A673 (cell line): ENCODE measurements around the gene GALNT18. TPM values are rescaled to one million over a fixed set of nuclear protein-coding genes. Genes with fewer than 3 reads are reported as not detected.

ENCODE experiments used
- BruUV-seq: library from RNA; stranded (reverse); fragments of 400-500 nt; replicated peaks from 2 replicates; lab custom pipeline; 2021; lab: Mats Ljungman, UMichigan
- CTCF ChIA-PET: fragments of 300-600 bp; sonication (Branson Sonifier 250); formaldehyde crosslinking; loops from one replicate; lab custom pipeline; 2022; ENCODE audit warnings: antibody characterized with exemption; lab: Charles Lee
- POLR2A ChIA-PET: fragments of 300-600 bp; sonication (Branson Sonifier 250); formaldehyde crosslinking; loops from one replicate; lab custom pipeline; 2022; ENCODE audit warnings: antibody characterized with exemption; ENCODE audit not compliant: low non-redundant PET; lab: Charles Lee
- DNase-seq: peaks from one replicate; pipeline ENCODE4 v3.0.0-alpha.2; 2015; ENCODE audit warnings: low spot score
- H3K27ac ChIP-seq: fragments of 200-600 bp; sonication (generic); 2 replicates; pipeline ENCODE4 v1.5.1; 2016; ENCODE audit warnings: mixed run types, low read depth, mild to moderate bottlenecking, mixed read lengths, antibody characterized with exemption, low read length; ENCODE audit not compliant: poor library complexity, severe bottlenecking
- H3K27me3 ChIP-seq: fragments of 200-600 bp; sonication (generic); replicated peaks from 2 replicates; pipeline ENCODE4 v1.6.1; 2017; ENCODE audit warnings: mixed run types, low read depth, mild to moderate bottlenecking, mixed read lengths, antibody characterized with exemption, low read length; ENCODE audit not compliant: insufficient read depth, poor library complexity
- H3K36me3 ChIP-seq: fragments of 200-600 bp; sonication (generic); 2 replicates; pipeline ENCODE4 v1.6.1; 2016; ENCODE audit warnings: mixed run types, mild to moderate bottlenecking, mixed read lengths, antibody characterized with exemption, low read length; ENCODE audit not compliant: insufficient read depth, poor library complexity, severe bottlenecking
- H3K4me1 ChIP-seq: fragments of 200-600 bp; sonication (generic); 2 replicates; pipeline ENCODE4 v1.6.1; 2017; ENCODE audit warnings: mixed run types, mild to moderate bottlenecking, mixed read lengths, antibody characterized with exemption, low read length; ENCODE audit not compliant: insufficient read depth, poor library complexity, severe bottlenecking
- H3K4me3 ChIP-seq: fragments of 200-600 bp; sonication (generic); 2 replicates; pipeline ENCODE4 v1.5.1; 2016; ENCODE audit warnings: low read depth, mixed run types, mild to moderate bottlenecking, mixed read lengths, low read length; ENCODE audit not compliant: poor library complexity, severe bottlenecking
- H3K9me3 ChIP-seq: fragments of 200-600 bp; sonication (generic); 2 replicates; pipeline ENCODE4 v1.6.1; 2016; ENCODE audit warnings: mixed run types, low read depth, mild to moderate bottlenecking, mixed read lengths, antibody characterized with exemption, low read length; ENCODE audit not compliant: poor library complexity, severe bottlenecking
- EZH2 ChIP-seq: fragments of 200-600 bp; sonication (generic); IDR thresholded peaks from 2 replicates; pipeline ENCODE4 v1.6.1; 2017; ENCODE audit warnings: borderline replicate concordance, low read depth, mild to moderate bottlenecking, mixed read lengths, antibody characterized with exemption, low read length; ENCODE audit not compliant: poor library complexity, severe bottlenecking
- intact Hi-C: fragments of 100-400 bp; cut with micrococcal nuclease; formaldehyde crosslinking; loops from one replicate; pipeline ENCODE4 v1.10.0; 2022; ENCODE audit not compliant: unreplicated experiment
- total RNA-seq: library from RNA; stranded (reverse); gene quantifications from 2 replicates; pipeline ENCODE4 v1.2.3, GENCODE V29; 2021
- TF ChIP-seq, protein P1 (sequence below): fragments of 300-800, 200-600 bp; sonication (generic); conservative IDR thresholded peaks from 2 replicates; pipeline ENCODE4 v1.5.1; 2017; ENCODE audit warnings: low read depth, mild to moderate bottlenecking, antibody characterized with exemption, low read length, moderate library complexity, mixed read lengths

The GALNT18 gene
- total RNA-seq, 1 experiment from 2014 or later, result 0.37 TPM

DNA sequence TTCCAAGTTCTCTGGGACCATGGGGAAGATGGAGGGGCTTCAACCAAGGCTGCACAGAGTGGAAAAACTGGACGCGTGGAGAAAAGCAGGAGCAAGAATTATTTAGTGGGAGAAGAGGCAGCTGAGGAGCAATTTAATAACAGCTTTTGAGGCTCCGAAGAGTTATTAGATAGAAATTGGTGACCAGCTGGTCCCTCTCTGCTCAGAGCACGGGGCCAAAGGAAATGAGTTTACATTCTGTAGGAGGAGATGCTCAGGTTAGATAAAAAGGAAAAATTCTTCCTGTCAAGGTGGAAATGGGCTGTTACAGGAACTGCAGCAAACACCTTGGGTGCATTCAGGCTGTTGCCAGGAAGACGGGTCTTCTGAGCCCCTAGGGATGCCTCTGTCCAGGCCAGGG lies 47.0 kb upstream of the GALNT18 start:
- no peak overlapping the region for H3K27ac ChIP-seq
- no peaks in the 10 kb centered on the region for H3K4me1 ChIP-seq
- ChIA-PET CTCF (no interaction called here), POLR2A (no interaction called here)
- TF ChIP-seq, protein P1, sequence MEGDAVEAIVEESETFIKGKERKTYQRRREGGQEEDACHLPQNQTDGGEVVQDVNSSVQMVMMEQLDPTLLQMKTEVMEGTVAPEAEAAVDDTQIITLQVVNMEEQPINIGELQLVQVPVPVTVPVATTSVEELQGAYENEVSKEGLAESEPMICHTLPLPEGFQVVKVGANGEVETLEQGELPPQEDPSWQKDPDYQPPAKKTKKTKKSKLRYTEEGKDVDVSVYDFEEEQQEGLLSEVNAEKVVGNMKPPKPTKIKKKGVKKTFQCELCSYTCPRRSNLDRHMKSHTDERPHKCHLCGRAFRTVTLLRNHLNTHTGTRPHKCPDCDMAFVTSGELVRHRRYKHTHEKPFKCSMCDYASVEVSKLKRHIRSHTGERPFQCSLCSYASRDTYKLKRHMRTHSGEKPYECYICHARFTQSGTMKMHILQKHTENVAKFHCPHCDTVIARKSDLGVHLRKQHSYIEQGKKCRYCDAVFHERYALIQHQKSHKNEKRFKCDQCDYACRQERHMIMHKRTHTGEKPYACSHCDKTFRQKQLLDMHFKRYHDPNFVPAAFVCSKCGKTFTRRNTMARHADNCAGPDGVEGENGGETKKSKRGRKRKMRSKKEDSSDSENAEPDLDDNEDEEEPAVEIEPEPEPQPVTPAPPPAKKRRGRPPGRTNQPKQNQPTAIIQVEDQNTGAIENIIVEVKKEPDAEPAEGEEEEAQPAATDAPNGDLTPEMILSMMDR, result no peak
- TF ChIP-seq EZH2, result no peak
- peaks cover 12% of the 10 kb centered on the region for H3K27me3 ChIP-seq
- no peak overlapping the region for H3K4me3 ChIP-seq
- intact Hi-C loops, result no loop called here
- BruUV-seq, result no TSS peak
- no peaks in the 10 kb centered on the region for H3K36me3 ChIP-seq
- no peak for DNase-seq
- H3K9me3 ChIP-seq, result no peaks in the 10 kb centered on the region

DNA sequence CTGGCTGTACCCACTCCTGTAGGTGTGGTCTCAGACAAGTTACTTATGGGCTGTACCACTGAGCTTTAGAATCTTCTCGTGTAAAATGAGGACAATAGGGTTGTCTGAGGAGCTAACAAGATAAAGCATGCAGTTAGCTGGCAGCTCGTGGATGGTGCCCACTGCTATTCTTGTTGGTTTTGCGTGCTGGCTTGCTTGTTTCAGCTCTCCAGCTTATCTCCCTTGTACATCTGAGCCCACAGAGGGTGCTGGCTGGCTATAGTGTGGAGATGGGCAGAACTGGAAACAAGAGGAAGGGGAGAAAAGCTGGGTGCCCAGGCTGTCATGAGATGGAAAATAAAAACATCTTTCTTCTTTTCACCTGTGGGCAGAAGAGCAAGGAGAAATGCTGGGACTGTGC lies 46.5 kb upstream of the GALNT18 start:
- BruUV-seq, result no TSS peak
- TF ChIP-seq, protein P1, result no peak
- TF ChIP-seq EZH2, result no peak
- Histone ChIP-seq H3K4me1 (no peaks in the 10 kb centered on the region), H3K36me3 (no peaks in the 10 kb centered on the region), H3K27ac (no peak overlapping the region), H3K4me3 (no peak overlapping the region), H3K27me3 (peaks cover 15% of the 10 kb centered on the region), H3K9me3 (no peaks in the 10 kb centered on the region)
- ChIA-PET CTCF (no interaction called here), POLR2A (no interaction called here)
- intact Hi-C loops, result no loop called here
- no peak for DNase-seq

DNA sequence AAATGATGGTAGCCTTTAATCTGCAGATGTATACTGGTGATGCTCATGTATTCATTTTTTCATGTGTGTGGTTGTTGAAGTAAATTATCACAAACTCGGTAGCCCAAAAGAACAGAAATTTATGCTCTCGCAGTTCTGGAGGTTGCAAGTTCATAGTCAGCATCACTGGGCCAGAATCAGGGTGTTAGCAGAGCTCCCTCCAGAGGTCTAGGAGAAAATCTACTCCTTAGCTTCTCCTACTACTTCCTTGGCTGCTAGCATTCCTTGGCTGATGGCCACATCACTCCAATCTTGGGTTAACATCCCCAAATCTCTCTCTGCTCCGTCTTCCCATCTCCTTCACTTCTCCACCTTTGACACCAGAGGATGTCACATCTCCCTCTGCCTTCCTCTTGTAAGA lies 45.3 kb upstream of the GALNT18 start:
- BruUV-seq, result no TSS peak
- TF ChIP-seq, protein P1, result 0 out of 2 replicates have a peak, but pooled peaks have one; percentile 13
- no peak for TF ChIP-seq EZH2
- Histone ChIP-seq H3K36me3 (no peaks in the 10 kb centered on the region), H3K4me3 (no peak overlapping the region), H3K4me1 (no peaks in the 10 kb centered on the region), H3K9me3 (no peaks in the 10 kb centered on the region), H3K27me3 (peaks cover 18% of the 10 kb centered on the region), H3K27ac (no peak overlapping the region)
- no peak for DNase-seq
- ChIA-PET CTCF (interaction anchor here (1.0 kb wide), 1 partner anchor 639 kb away, joined by 3 read pairs; no protein-coding TSS in a partner anchor), POLR2A (no interaction called here)
- intact Hi-C loops, result no loop called here
